Astrocyte of the spinal cord (primary cell): Measurements from ENCODE around the gene GRM4.

Experiments
- DNase-seq: peaks from one replicate; pipeline ENCODE4 v3.0.0; 2011; ENCODE audit warnings: low read depth, low spot score
- H3K4me3 ChIP-seq: 2 replicates; pipeline ENCODE4 v1.5.1; 2011; ENCODE audit warnings: low read depth, mild to moderate bottlenecking, low read length, moderate library complexity
- CTCF ChIP-seq: IDR thresholded peaks from 2 replicates; pipeline ENCODE4 v1.5.1; 2012; ENCODE audit warnings: low read depth, mild to moderate bottlenecking, low read length, inconsistent platforms
- in situ Hi-C: cut with HindIII; loops from 2 replicates; pipeline ENCODE4 v1.10.0; 2017; ENCODE audit warnings: low sequenced_read_pairs

GRM4 gene

GRCh38 chr6:33995309-33996119 is 150.4 kb downstream of the GRM4 start:
- no peak for TF ChIP-seq CTCF
- no peak for DNase-seq
- no peak overlapping the region for H3K4me3 ChIP-seq
- in situ Hi-C loops: no loop called here

GRCh38 chr6:33994472-33995308 is 151.2 kb downstream of the GRM4 start:
- no peak overlapping the region for H3K4me3 ChIP-seq
- no peak for DNase-seq
- in situ Hi-C loops: no loop called here
- TF ChIP-seq CTCF: no peak

- TF ChIP-seq CTCF: no peak
- DNase-seq: no peak
These were observed 152.0 kb downstream of the GRM4 start for GRCh38 chr6:33993653-33994471.

GRCh38 chr6:33993091-33993490 is 152.8 kb downstream of the GRM4 start:
- in situ Hi-C loops: no loop called here
- no peak overlapping the region for H3K4me3 ChIP-seq
- DNase-seq: no peak
- TF ChIP-seq CTCF: no peak

More at GRCh38 chr6:33993653-33994471, 152.0 kb downstream of the GRM4 start:
- no peak overlapping the region for H3K4me3 ChIP-seq
- in situ Hi-C loops: no loop called here

GRCh38 chr6:33992191-33992590 is 153.7 kb downstream of the GRM4 start:
- no peak for TF ChIP-seq CTCF
- in situ Hi-C loops: no loop called here
- no peak overlapping the region for H3K4me3 ChIP-seq
- DNase-seq: no peak

- DNase-seq: no peak
- no peak for TF ChIP-seq CTCF
- H3K4me3 ChIP-seq: no peak overlapping the region
- in situ Hi-C loops: no loop called here
These were observed 154.3 kb downstream of the GRM4 start for GRCh38 chr6:33991610-33992009.
